Gastroesophageal sphincter (tissue), 4 donors: ENCODE data around the gene NUP210L. TPM values are rescaled to one million over a fixed set of nuclear protein-coding genes. Genes with fewer than 3 reads are reported as not detected.

Experiments
- ATAC-seq: fragments of 150-250 bp; one replicate; pipeline ENCODE4 v1.9.1; 2016; ENCODE audit warnings: mild to moderate bottlenecking, moderate library complexity
- H3K27ac ChIP-seq, 4 donors: fragments of 200-600 bp; sonication (generic) in 3 of 4; 1 replicate in 3 of 4; 2 replicates in 1 of 4; pipeline ENCODE4 v1.5.1; 2016 to 2019
- H3K27me3 ChIP-seq: fragments of 200-600 bp; sonication (generic); one replicate; pipeline ENCODE4 v1.5.1; 2019
- H3K36me3 ChIP-seq, 2 donors: fragments of 200-600 bp; sonication (generic); one replicate each; pipeline ENCODE4 v1.5.1; 2019; ENCODE audit warnings: control low read depth in 1 of 2
- H3K4me1 ChIP-seq, 3 donors: fragments of 200-600 bp; sonication (generic); 1 replicate in 2 of 3; 2 replicates in 1 of 3; pipeline ENCODE4 v1.5.1; 2016 to 2019; ENCODE audit warnings: control low read depth in 2 of 3
- H3K4me3 ChIP-seq, 2 donors: fragments of 200-600 bp; sonication (generic); one replicate each; pipeline ENCODE4 v1.5.1; 2019; ENCODE audit warnings: mild to moderate bottlenecking in 1 of 2, moderate library complexity in 1 of 2
- H3K9me3 ChIP-seq, 3 donors: fragments of 200-600 bp; sonication (generic); one replicate each; pipeline ENCODE4 v1.5.1; 2017 to 2019; ENCODE audit warnings: control low read depth in 2 of 3
- CTCF ChIP-seq, 4 experiments: fragments of 200-600 bp in 2 of 4; fragments of 450-650 bp in 2 of 4; sonication (generic) in 1 of 4; IDR thresholded peaks; one replicate each; pipeline ENCODE4 v1.5.1; 2017 to 2019; ENCODE audit warnings: antibody characterized with exemption in 4 of 4, mild to moderate bottlenecking in 2 of 4, moderate library complexity in 2 of 4
- EP300 ChIP-seq: sonication (generic); formaldehyde crosslinking; IDR thresholded peaks from one replicate; pipeline ENCODE4 v1.6.1; 2017; ENCODE audit warnings: antibody characterized with exemption, mild to moderate bottlenecking
- POLR2A ChIP-seq, 2 donors: fragments of 450-650 bp; IDR thresholded peaks; one replicate each; pipeline ENCODE4 v1.6.1; 2017; ENCODE audit warnings: antibody characterized with exemption in 2 of 2, mild to moderate bottlenecking in 2 of 2, moderate library complexity in 1 of 2
- POLR2AphosphoS5 ChIP-seq: sonication (generic); formaldehyde crosslinking; IDR thresholded peaks from one replicate; pipeline ENCODE4 v1.6.1; 2017; ENCODE audit warnings: antibody characterized with exemption
- WGBS, 2 donors: methylation state at CpG; one replicate each; pipeline ENCODE4 v1.1.5; 2018; ENCODE audit warnings: low coverage in 1 of 2; 5-methylcytosine and 5-hydroxymethylcytosine counted together
- total RNA-seq, 4 donors: library from RNA; depleted of rRNA; stranded (reverse); fragments of >200 nt; gene quantifications; one replicate each; pipeline ENCODE4 v1.1.0, GENCODE V29; 2016

NUP210L gene
- total RNA-seq, 4 donors from 2014 or later: not detected

- peaks cover 0 to 49% (median 23%) of the 10 kb centered on the region in 3 donors for H3K4me1 ChIP-seq
Measured at GRCh38 chr1:153967107-153967999, 187.5 kb downstream of the NUP210L start, which contains the start of gene CREB3L4. TSS of gene CREB3L4 (plus strand) at chr1:153967902. CDS start at chr1:153968526, 624 bp downstream.

GRCh38 chr1:153963850-153964331 lies 191.0 kb downstream of the NUP210L start:
- peaks cover 0 to 26% of the 10 kb centered on the region in 2 donors for H3K36me3 ChIP-seq
- TF ChIP-seq CTCF (IDR thresholded peaks at IDR 0.05): no peak
- no peak for TF ChIP-seq POLR2AphosphoS5
- no peak for TF ChIP-seq POLR2A (IDR thresholded peaks at IDR 0.05)
- no peak for TF ChIP-seq EP300
- peak overlapping the region; percentile 79 to 85 for H3K4me3 ChIP-seq
- no peaks in the 10 kb centered on the region for H3K9me3 ChIP-seq
- ATAC-seq: no peak
- no peaks in the 10 kb centered on the region for H3K27me3 ChIP-seq
- WGBS, 2 donors: 0% methylated on average over 3 to 17 of the region's 22 CpGs
- H3K4me1 ChIP-seq: peaks cover 0 to 78% (median 41%) of the 10 kb centered on the region in 3 donors
- peak overlapping the region; percentile 82 to 98 (median 96) for H3K27ac ChIP-seq

More at GRCh38 chr1:153967107-153967999, 187.5 kb downstream of the NUP210L start, which contains the start of gene CREB3L4:
- Histone ChIP-seq H3K27ac (peak within 1 kb of the TSS; percentile 26 to 93 (median 89)), H3K9me3 (no peaks in the 10 kb centered on the region), H3K4me3 (peak within 1 kb of the TSS; percentile 43 to 64), H3K36me3 (peaks cover 0 to under 1% of the 10 kb centered on the region in 2 donors), H3K27me3 (no peaks in the 10 kb centered on the region)
- 0% methylated on average over 9 to 16 of the region's 60 CpGs for whole genome bisulfite sequencing, 2 donors
- ATAC-seq: peak; percentile 85
- TF ChIP-seq EP300 (no peak), POLR2A (IDR thresholded peaks at IDR 0.05) (peak; percentile 69 to 71), CTCF (IDR thresholded peaks at IDR 0.05) (peak in 3 of 4 experiments; percentile 35 to 58 (median 45)), POLR2AphosphoS5 (peak; percentile 91)

DNA sequence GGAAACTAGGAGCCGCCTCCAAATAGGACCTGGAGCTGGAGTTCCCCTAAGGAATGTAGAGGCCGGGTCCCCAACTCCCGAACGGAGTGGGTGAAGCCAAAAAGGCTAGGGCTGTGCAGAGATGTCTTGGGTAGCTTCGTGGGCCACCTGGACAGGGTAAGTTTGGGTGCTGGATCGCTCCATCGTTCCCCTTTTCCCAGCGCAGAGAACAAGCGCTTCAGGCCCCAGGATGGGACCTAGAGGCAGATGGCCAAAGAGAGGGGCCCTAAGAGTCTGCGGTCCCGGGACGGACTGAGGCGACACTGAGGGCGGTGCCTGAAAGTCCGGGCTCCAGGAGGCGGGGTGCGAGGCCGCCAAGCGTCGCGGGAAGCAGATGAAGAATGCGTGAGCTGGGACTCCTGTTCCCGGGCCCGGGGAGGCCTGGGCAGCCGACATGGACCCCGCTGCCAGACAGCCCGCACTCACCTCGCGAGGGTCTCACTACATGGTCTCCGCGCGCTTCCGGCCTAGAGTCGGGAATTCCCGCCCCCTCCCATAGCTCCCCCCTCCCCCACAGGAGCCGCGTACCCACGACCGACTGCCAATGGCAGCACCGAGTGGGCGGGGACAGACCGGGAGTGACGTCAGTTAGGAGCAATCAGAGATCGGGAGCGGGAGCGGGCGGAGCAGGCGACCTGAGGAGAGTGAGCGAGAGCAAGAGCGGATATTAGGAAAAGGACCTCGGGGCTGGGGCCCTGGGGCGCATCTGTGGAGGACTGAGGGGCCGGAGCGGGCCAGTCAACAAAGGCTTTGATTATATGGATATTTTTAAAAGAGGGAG lies 191.6 kb downstream of the NUP210L start, which contains the start of gene SLC39A1:
Gene SLC39A1 (minus strand): TSS at position 508 of the 820 bp plus-strand sequence. CDS start 822 bp downstream, outside the sequence.
- Histone ChIP-seq H3K4me1 (peaks cover 0 to 75% (median 39%) of the 10 kb centered on the region in 3 donors), H3K36me3 (peaks cover 0 to 26% of the 10 kb centered on the region in 2 donors), H3K9me3 (no peaks in the 10 kb centered on the region), H3K27ac (peak within 1 kb of the TSS; percentile 82 to 98 (median 96)), H3K27me3 (no peaks in the 10 kb centered on the region), H3K4me3 (peak within 1 kb of the TSS; percentile 79 to 85)
- ATAC-seq: peak; percentile 83
- 1 to 2% methylated on average over 11 to 21 of the region's 54 CpGs for WGBS, 2 donors
- TF ChIP-seq EP300 (no peak), CTCF (IDR thresholded peaks at IDR 0.05) (no peak), POLR2A (IDR thresholded peaks at IDR 0.05) (peak; percentile 52 to 67), POLR2AphosphoS5 (peak; percentile 73)

DNA sequence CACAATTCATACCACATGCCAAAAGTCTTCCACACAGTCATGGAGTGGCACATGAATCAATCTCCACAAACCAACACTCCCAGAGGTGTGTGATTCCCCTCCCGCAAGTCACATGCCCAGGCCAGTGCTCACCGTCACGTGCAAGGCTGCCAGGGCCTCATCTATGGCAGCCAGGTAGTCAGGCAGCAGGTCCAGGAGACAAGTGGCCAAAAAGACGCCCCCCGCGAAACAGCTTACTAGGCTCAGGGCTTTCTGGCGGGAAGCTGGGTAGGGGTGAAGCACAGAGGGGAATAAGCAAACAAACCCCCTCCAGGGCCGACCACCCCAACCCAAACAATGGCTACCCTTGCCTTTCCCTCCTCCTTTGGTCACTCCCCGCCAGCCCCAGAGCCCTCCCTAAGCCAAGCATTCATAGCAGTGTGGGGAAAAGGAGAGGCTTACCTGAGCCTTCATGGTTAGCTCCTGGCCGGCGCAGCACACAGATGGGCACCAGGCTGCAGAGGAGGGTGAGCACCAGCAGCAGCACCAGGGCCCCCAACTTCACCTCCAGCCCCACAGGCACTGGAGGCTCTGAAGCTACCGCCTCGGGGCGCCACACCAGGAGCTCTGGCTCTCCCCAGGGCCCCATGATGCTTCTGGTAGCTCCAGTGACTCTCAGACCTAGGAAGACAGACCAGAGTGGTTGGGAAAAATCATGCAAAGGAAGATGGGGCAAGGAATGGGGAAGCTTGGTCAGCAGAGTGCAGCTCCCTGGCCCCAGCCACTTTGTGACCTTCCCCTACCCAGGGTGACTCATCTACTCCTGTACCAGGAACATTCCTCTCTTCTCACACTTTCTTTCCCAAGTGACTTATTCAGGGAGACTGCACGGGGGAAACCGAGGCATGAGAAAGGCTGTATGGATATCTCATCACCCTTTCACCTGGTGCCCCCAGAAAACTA lies 192.5 kb downstream of the NUP210L start:
- 21 to 30% methylated on average over 2 to 5 of the region's 16 CpGs for WGBS, 2 donors
- H3K27ac ChIP-seq: peak overlapping the region; percentile 82 to 98 (median 96)
- H3K9me3 ChIP-seq: no peaks in the 10 kb centered on the region
- peak overlapping the region; percentile 79 to 85 for H3K4me3 ChIP-seq
- no peak for TF ChIP-seq POLR2AphosphoS5
- no peak for TF ChIP-seq POLR2A (IDR thresholded peaks at IDR 0.05)
- TF ChIP-seq EP300: no peak
- no peak for TF ChIP-seq CTCF (IDR thresholded peaks at IDR 0.05)
- H3K36me3 ChIP-seq: peaks cover 0 to 26% of the 10 kb centered on the region in 2 donors
- H3K4me1 ChIP-seq: peaks cover 0 to 74% (median 36%) of the 10 kb centered on the region in 3 donors
- no peak for ATAC-seq
- H3K27me3 ChIP-seq: no peaks in the 10 kb centered on the region
